DOHH2 (cell line): ENCODE results near the gene NCAM1.

Experiments used
- H3F3A ChIP-seq: fragments of 200-600 bp; sonication (generic), shearing (Covaris generic); 2 replicates; pipeline ENCODE4 v1.6.0; 2016; ENCODE audit warnings: antibody characterized with exemption, mild to moderate bottlenecking; ENCODE audit not compliant: control insufficient read depth, insufficient read depth
- H3K27ac ChIP-seq: fragments of 200-600 bp; sonication (generic); 2 replicates; pipeline ENCODE4 v1.5.1; 2014; ENCODE audit warnings: low read depth, mild to moderate bottlenecking, low read length, moderate library complexity
- H3K27me3 ChIP-seq: fragments of 200-600 bp; sonication (generic); 2 replicates; pipeline ENCODE4 v1.6.1; 2014; ENCODE audit warnings: mild to moderate bottlenecking, low read length, mixed read lengths; ENCODE audit not compliant: control insufficient read depth
- H3K36me3 ChIP-seq: fragments of 200-600 bp; sonication (generic); 2 replicates; pipeline ENCODE4 v1.6.1; 2014; ENCODE audit warnings: mild to moderate bottlenecking, low read length, moderate library complexity, mixed read lengths; ENCODE audit not compliant: control insufficient read depth
- H3K4me1 ChIP-seq: fragments of 200-600 bp; sonication (generic); 2 replicates; pipeline ENCODE4 v1.6.1; 2014; ENCODE audit warnings: mild to moderate bottlenecking, low read length, mixed read lengths; ENCODE audit not compliant: control insufficient read depth
- H3K4me2 ChIP-seq: fragments of 200-600 bp; sonication (generic); 2 replicates; pipeline ENCODE4 v1.6.0; 2014; ENCODE audit warnings: mild to moderate bottlenecking, low read length, moderate library complexity
- H3K4me3 ChIP-seq: fragments of 200-600 bp; sonication (generic); 2 replicates; pipeline ENCODE4 v1.5.1; 2014; ENCODE audit warnings: mild to moderate bottlenecking, low read length, mixed read lengths
- H3K79me2 ChIP-seq: fragments of 200-600 bp; sonication (generic); 2 replicates; pipeline ENCODE4 v1.6.1; 2014; ENCODE audit warnings: mild to moderate bottlenecking, low read length, mixed read lengths; ENCODE audit not compliant: control insufficient read depth
- H3K9me2 ChIP-seq: fragments of 200-600 bp; sonication (generic); replicated peaks from 2 replicates; pipeline ENCODE4 v1.6.1; 2014; ENCODE audit warnings: mild to moderate bottlenecking, low read length, mixed read lengths; ENCODE audit not compliant: control insufficient read depth
- H3K9me3 ChIP-seq: fragments of 200-600 bp; sonication (generic); 2 replicates; pipeline ENCODE4 v1.6.1; 2014; ENCODE audit warnings: antibody characterized with exemption, low read length, mixed read lengths; ENCODE audit not compliant: control insufficient read depth, insufficient read depth
- H4K20me1 ChIP-seq: fragments of 200-600 bp; sonication (generic); 2 replicates; pipeline ENCODE4 v1.6.0; 2014; ENCODE audit warnings: low read depth, mild to moderate bottlenecking, antibody characterized with exemption, low read length, moderate library complexity; ENCODE audit not compliant: control insufficient read depth, insufficient read depth
- EZH2phosphoT487 ChIP-seq: fragments of 200-600 bp; sonication (generic); IDR thresholded peaks from 2 replicates; pipeline ENCODE4 v1.6.1; 2017; ENCODE audit warnings: borderline replicate concordance, mild to moderate bottlenecking, antibody characterized with exemption, low read length, moderate library complexity, mixed read lengths
- TF ChIP-seq, protein P1 (sequence below): fragments of 200-600 bp; sonication (generic); IDR thresholded peaks from one replicate; pipeline ENCODE4 v1.5.1; 2014; ENCODE audit warnings: antibody characterized with exemption, mild to moderate bottlenecking, low read depth, low read length; ENCODE audit not compliant: poor library complexity, severe bottlenecking

NCAM1 gene

DNA sequence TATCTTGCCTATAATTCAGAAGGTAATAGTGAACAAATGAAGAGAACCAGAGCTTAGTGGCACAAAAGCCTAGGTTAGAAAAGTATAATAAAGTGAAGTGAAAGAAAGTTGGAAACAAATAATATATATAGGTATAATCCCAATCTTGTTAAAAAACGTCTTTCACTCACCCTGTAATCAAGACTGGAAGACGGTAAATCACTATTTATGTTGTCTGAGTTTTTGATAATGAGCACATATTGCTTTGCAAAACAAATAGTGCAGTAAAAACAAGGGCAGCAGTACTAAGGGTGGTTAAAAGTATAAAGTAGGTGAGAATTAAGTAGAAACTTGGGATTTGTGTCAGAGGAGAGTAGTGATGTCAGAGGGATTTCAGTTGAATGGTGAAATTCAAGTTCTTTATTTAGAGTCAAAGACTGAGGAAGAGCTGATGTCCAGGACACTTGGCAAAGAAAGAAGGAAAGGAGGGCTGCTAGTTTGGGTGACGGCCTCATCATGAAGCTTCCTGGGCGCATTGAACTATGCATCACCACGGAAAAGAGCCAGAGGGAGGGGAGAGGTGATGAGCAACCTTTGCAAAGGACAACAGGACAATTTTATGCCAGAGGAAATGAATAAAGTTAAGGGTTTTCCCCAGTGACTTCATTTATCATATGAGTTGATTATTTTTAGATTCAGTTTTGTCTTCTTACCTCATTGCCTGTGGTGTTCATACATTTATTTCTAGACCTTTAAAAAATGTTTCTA, 11.4 kb downstream of the NCAM1 start:
- no peaks in the 10 kb centered on the region for H3K27me3 ChIP-seq

DNA sequence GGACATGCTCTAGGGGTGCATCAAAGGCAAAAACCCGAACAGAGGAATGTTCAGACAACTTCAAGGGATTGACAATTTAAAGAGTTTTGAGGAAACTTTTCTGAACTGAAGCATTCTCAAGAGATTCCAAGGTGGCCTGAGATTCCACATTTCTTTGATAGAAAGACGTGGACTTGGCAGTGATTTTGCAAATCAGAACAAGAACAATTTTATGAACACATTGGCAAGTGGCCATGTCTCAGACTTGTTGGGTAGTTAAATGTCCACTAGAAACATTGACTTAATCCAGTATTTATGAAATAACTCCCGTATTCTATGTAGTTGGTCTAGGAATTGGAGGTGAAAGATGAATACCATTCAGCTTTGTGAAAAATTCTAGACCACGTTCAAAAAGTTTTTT, 13.8 kb downstream of the NCAM1 start:
- Histone ChIP-seq H3K9me2 (no peaks in the 10 kb centered on the region), H4K20me1 (no peaks in the 10 kb centered on the region), H3K4me2 (no peak overlapping the region), H3K4me3 (no peak overlapping the region), H3F3A (no peaks in the 10 kb centered on the region), H3K27ac (no peak overlapping the region), H3K27me3 (no peaks in the 10 kb centered on the region), H3K36me3 (no peaks in the 10 kb centered on the region), H3K79me2 (no peaks in the 10 kb centered on the region), H3K9me3 (no peaks in the 10 kb centered on the region), H3K4me1 (no peaks in the 10 kb centered on the region)
- TF ChIP-seq, protein P1, sequence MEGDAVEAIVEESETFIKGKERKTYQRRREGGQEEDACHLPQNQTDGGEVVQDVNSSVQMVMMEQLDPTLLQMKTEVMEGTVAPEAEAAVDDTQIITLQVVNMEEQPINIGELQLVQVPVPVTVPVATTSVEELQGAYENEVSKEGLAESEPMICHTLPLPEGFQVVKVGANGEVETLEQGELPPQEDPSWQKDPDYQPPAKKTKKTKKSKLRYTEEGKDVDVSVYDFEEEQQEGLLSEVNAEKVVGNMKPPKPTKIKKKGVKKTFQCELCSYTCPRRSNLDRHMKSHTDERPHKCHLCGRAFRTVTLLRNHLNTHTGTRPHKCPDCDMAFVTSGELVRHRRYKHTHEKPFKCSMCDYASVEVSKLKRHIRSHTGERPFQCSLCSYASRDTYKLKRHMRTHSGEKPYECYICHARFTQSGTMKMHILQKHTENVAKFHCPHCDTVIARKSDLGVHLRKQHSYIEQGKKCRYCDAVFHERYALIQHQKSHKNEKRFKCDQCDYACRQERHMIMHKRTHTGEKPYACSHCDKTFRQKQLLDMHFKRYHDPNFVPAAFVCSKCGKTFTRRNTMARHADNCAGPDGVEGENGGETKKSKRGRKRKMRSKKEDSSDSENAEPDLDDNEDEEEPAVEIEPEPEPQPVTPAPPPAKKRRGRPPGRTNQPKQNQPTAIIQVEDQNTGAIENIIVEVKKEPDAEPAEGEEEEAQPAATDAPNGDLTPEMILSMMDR: no peak
- no peak for TF ChIP-seq EZH2phosphoT487

More for the DNA sequence above, 11.4 kb downstream of the NCAM1 start:
- no peak overlapping the region for H3K4me2 ChIP-seq
- H3K79me2 ChIP-seq: no peaks in the 10 kb centered on the region
- H4K20me1 ChIP-seq: no peaks in the 10 kb centered on the region
- no peaks in the 10 kb centered on the region for H3K9me2 ChIP-seq
- no peak overlapping the region for H3K4me3 ChIP-seq
- TF ChIP-seq, protein P1: no peak
- no peak for TF ChIP-seq EZH2phosphoT487
- no peaks in the 10 kb centered on the region for H3K4me1 ChIP-seq
- no peak overlapping the region for H3K27ac ChIP-seq
- H3K36me3 ChIP-seq: no peaks in the 10 kb centered on the region
- no peaks in the 10 kb centered on the region for H3F3A ChIP-seq
- no peaks in the 10 kb centered on the region for H3K9me3 ChIP-seq

DNA sequence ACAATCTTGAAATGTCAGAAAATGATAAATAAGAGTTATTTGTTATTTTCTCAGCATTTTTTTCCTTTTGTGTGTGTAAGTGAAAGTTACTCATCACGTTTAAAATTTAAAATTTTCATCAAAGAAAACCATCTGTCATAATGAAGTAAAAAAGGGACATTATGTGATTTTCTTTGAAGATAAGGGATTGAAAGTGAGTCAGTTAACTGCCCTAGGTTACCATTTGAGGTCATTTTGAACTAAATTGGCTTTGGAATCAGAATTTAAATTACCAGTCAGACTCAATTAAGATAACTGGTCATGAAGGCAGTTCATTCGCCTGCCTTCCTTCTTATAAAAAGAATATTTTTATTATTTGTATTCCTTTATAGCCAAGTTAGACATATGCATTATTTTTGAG, 14.3 kb downstream of the NCAM1 start:
- H3K79me2 ChIP-seq: no peaks in the 10 kb centered on the region
- H3K9me2 ChIP-seq: no peaks in the 10 kb centered on the region
- H3K4me2 ChIP-seq: no peak overlapping the region
- H3K36me3 ChIP-seq: no peaks in the 10 kb centered on the region
- H3F3A ChIP-seq: no peaks in the 10 kb centered on the region
- H3K9me3 ChIP-seq: no peaks in the 10 kb centered on the region
- H3K27me3 ChIP-seq: no peaks in the 10 kb centered on the region
- H3K4me3 ChIP-seq: no peak overlapping the region
- TF ChIP-seq, protein P1: no peak
- TF ChIP-seq EZH2phosphoT487: no peak
- no peak overlapping the region for H3K27ac ChIP-seq
- H4K20me1 ChIP-seq: no peaks in the 10 kb centered on the region
- H3K4me1 ChIP-seq: no peaks in the 10 kb centered on the region
